ENCODE data around the gene MAT2A.

- TF ChIP-seq, protein P1, sequence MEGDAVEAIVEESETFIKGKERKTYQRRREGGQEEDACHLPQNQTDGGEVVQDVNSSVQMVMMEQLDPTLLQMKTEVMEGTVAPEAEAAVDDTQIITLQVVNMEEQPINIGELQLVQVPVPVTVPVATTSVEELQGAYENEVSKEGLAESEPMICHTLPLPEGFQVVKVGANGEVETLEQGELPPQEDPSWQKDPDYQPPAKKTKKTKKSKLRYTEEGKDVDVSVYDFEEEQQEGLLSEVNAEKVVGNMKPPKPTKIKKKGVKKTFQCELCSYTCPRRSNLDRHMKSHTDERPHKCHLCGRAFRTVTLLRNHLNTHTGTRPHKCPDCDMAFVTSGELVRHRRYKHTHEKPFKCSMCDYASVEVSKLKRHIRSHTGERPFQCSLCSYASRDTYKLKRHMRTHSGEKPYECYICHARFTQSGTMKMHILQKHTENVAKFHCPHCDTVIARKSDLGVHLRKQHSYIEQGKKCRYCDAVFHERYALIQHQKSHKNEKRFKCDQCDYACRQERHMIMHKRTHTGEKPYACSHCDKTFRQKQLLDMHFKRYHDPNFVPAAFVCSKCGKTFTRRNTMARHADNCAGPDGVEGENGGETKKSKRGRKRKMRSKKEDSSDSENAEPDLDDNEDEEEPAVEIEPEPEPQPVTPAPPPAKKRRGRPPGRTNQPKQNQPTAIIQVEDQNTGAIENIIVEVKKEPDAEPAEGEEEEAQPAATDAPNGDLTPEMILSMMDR (conservative IDR thresholded peaks at IDR 0.05; ENCODE audit: low read length) = no peak
- no peak for TF ChIP-seq EZH2phosphoT487 (IDR thresholded peaks at IDR 0.05; ENCODE audit: borderline replicate concordance, low read depth, low read length)
These were observed 10.1 kb downstream of the MAT2A start for GRCh38 chr2:85549095-85549494.
